ENCODE data around the gene MTSS2.

DNA sequence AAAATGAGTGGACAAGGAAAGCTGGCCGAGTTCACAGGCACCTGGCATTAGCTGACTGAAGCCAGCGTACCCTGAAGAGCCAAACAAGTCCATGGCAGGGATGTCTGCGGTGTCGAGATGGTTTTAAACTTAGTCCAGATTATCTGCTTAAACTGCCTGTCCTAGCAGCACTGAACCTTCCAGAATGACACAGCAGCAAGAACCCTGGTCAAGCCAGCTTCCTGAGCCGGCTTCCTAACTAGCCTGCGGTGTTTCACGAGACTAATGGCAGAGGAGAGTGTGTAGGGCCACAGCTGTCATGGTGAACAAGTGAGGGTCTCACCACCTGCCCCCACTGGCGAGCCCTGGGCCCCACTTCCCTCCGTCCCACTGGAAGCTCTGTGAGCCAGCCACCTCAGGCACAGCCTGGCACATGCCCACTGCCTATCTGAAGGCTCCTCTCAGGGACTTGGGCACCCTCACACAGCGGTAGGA lies 28.8 kb upstream of the MTSS2 start:
- TF ChIP-seq, protein P1, sequence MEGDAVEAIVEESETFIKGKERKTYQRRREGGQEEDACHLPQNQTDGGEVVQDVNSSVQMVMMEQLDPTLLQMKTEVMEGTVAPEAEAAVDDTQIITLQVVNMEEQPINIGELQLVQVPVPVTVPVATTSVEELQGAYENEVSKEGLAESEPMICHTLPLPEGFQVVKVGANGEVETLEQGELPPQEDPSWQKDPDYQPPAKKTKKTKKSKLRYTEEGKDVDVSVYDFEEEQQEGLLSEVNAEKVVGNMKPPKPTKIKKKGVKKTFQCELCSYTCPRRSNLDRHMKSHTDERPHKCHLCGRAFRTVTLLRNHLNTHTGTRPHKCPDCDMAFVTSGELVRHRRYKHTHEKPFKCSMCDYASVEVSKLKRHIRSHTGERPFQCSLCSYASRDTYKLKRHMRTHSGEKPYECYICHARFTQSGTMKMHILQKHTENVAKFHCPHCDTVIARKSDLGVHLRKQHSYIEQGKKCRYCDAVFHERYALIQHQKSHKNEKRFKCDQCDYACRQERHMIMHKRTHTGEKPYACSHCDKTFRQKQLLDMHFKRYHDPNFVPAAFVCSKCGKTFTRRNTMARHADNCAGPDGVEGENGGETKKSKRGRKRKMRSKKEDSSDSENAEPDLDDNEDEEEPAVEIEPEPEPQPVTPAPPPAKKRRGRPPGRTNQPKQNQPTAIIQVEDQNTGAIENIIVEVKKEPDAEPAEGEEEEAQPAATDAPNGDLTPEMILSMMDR (IDR thresholded peaks at IDR 0.05; ENCODE audit: poor library complexity): no peak
- no peak for TF ChIP-seq EZH2 (IDR thresholded peaks at IDR 0.05; ENCODE audit: borderline replicate concordance)

Data from hepatocyte (in vitro differentiated cells).